NK-92 (cell line): ENCODE measurements around the gene OR1A2.
"Not testable (repeated sequence)": the region's sequence is repeated elsewhere in the genome, so short reads cannot be mapped to it uniquely, and the experiment has no call there.

Experiments used
- DNase-seq: peaks from one replicate; lab custom pipeline; 2025; ENCODE audit not compliant: unreplicated experiment; lab: John Stamatoyannopoulos, UW

OR1A2 gene, protein sequence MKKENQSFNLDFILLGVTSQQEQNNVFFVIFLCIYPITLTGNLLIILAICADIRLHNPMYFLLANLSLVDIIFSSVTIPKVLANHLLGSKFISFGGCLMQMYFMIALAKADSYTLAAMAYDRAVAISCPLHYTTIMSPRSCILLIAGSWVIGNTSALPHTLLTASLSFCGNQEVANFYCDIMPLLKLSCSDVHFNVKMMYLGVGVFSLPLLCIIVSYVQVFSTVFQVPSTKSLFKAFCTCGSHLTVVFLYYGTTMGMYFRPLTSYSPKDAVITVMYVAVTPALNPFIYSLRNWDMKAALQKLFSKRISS

DNA sequence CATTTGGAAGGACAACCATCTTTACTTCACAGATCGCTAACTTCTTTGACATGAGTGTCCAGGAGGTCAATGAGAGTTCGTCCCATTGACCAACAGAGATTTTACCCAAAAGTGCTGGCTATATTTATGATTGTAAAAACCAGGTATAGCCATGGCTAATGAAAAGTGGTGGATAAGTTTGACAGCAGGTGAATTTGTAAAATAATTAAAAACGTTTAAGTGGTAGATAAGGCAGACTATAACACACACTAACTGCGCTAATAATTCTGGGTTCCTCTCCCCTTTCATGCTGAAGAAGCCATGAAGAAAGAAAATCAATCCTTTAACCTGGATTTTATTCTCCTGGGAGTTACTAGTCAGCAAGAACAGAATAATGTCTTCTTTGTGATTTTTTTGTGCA is at the start of gene OR1A2:
Gene OR1A2, plus strand, starts transcription at position 301 of the 400 bp plus-strand sequence. Its CDS starts 0 bp downstream, at position 301.
- DNase-seq = no peak

- DNase-seq = no peak
These were observed 40.1 kb upstream of the OR1A2 start for GRCh38 chr17:3157218-3157617.

GRCh38 chr17:3167574-3167973 is 29.7 kb upstream of the OR1A2 start:
- DNase-seq = no peak

- DNase-seq = no peak
These were observed 7.4 kb upstream of the OR1A2 start for GRCh38 chr17:3189961-3190360.

DNA sequence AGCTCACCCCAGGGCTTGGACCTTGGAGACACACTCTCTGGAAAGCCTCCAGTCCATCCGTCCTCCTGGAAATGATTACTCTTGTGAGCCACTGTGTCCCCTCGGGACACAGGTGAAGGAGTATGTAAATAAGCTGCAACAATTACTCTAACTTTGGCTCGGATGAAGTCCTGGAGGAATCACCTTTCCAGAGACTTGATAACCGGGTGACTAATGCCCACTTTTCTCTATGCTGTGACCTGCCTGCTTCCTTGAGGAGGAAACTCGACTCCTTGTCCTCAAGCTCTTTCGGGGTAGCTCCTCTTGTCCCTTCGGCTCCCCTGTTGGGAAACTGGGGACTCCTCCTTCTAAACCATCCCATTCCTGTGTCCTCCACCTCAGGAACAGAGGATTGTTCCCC is 10.0 kb downstream of the OR1A2 start, which contains the start of gene OR1A1:
Gene OR1A1, plus strand, starts transcription at position 301 of the 400 bp plus-strand sequence. CDS start 7,954 bp downstream, outside the sequence.
- DNase-seq = no peak

- no peak for DNase-seq
These were observed 11.2 kb downstream of the OR1A2 start for GRCh38 chr17:3208484-3208883.

- no peak for DNase-seq
These were observed 15.7 kb downstream of the OR1A2 start for GRCh38 chr17:3213001-3213400.

DNA sequence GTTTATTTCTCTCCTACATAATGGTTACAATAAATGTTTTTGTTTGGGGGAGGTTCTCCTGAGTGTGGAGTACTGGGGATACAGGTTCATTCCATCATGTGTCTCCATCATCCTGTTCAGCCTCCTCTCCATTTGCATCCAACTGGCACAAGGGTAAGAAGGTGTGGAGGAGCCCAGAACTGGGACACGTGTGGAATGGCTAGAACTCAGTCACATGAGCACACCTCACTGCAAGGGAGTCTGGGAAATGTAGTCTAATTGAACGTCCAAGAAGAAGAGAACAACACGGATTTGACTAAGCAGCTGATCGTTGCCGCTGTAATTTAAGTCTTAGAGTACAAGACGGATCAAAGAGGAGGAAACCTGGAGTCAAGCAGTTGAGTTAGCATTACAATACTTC is 16.3 kb downstream of the OR1A2 start:
- DNase-seq = no peak

DNA sequence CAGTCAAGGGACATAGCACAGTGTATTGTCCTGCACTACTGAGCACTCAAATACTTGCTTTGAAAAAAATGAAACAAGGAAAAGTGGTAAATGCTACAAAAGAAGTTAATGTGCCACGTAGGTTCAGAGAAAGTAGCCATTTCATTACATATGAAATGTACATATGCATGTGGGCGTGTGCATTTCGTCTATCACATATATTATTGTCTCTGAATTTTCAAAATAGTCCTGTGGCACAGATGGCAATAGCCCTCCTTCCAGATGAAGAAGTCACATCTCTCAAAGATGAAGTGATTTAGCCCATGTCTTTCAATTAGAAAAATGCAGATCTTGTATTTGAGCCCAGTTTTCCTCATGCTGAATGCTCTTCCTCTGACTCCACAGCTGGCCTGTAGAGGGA is 22.7 kb downstream of the OR1A2 start:
- not testable (repeated sequence) for DNase-seq

GRCh38 chr17:3221850-3222249 is 24.5 kb downstream of the OR1A2 start:
- no peak for DNase-seq

DNA sequence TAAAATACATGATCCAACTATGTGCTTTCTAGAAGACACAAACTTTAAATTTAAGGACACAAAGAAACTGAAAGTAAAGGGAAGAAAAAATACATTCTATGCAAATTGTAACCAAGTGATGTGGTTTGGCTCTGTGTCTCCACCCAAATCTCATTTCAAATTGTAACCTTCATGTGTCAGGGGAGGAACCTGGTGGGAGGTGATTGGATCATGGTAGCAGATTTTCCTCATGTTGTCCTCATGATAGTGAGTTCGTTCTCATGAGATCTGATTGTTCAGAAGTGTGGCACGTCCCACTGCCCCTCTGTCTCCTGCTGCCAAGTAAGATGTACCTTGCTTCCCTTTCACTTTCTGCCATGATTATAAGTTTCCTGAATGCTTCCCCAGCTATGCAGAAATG is 25.2 kb downstream of the OR1A2 start:
- no peak for DNase-seq

GRCh38 chr17:3224721-3225352 is 27.5 kb downstream of the OR1A2 start:
- DNase-seq = not testable (repeated sequence)

GRCh38 chr17:3232300-3232699 is 35.0 kb downstream of the OR1A2 start:
- DNase-seq = not testable (repeated sequence)

DNA sequence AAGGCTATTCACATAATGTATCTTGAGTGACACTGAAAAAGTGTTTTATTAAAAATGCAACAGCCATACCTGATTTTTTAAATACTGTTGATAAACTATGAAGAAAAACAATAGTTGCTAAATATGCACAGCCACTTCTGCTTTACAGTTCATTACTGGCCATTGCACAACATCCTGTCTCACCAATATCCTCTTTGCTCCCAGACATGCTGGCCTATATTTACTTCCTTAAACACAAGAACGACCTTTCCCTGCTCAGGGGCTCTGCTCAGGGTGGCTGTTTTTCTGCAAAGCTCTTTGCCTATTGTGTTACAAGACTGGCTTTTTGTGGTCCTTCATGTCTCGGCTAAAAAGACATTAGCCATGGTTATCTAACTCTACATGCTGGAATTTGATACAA is 41.4 kb downstream of the OR1A2 start:
- DNase-seq = not testable (repeated sequence)

DNA sequence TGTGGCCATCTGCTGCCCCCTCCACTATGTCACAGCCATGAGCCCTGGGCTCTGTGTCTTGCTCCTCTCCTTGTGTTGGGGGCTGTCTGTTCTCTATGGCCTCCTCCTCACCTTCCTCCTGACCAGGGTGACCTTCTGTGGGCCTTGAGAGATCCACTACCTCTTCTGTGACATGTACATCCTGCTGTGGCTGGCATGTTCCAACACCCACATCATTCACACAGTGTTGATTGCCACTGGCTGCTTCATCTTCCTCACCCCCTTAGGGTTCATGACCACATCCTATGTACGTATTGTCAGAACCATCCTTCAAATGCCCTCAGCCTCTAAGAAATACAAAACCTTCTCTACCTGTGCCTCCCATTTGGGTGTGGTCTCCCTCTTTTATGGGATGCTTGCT is 43.7 kb downstream of the OR1A2 start:
- not testable (repeated sequence) for DNase-seq

GRCh38 chr17:3244841-3245240 is 47.5 kb downstream of the OR1A2 start:
- not testable (repeated sequence) for DNase-seq
